HG03025 (cell line): ENCODE results near the gene NGFR.

Experiments
- ATAC-seq: cut with Tn5 transposase; IDR thresholded peaks from one replicate; pipeline ENCODE4 v1.9.1; 2021; ENCODE audit warnings: mild to moderate bottlenecking, moderate library complexity; ENCODE audit not compliant: unreplicated experiment, low FRiP score

The NGFR gene

GRCh38 chr17:49513044-49513395 lies 17.9 kb downstream of the NGFR start:
- ATAC-seq = no peak

- ATAC-seq = no peak
Measured at GRCh38 chr17:49513641-49514040, 18.5 kb downstream of the NGFR start.

GRCh38 chr17:49514071-49514721 lies 19.1 kb downstream of the NGFR start:
- ATAC-seq = no peak

GRCh38 chr17:49515196-49515770 lies 20.2 kb downstream of the NGFR start:
- ATAC-seq = no peak

GRCh38 chr17:49516180-49516579 lies 21.1 kb downstream of the NGFR start:
- no peak for ATAC-seq

- no peak for ATAC-seq
Measured at GRCh38 chr17:49518346-49519078, 23.4 kb downstream of the NGFR start.

GRCh38 chr17:49519781-49520180 lies 24.7 kb downstream of the NGFR start:
- ATAC-seq = no peak

- no peak for ATAC-seq
Measured at GRCh38 chr17:49520386-49521087, 25.4 kb downstream of the NGFR start.

GRCh38 chr17:49521088-49521450 lies 26.0 kb downstream of the NGFR start:
- no peak for ATAC-seq

- ATAC-seq = no peak
Measured at GRCh38 chr17:49521471-49522356, 26.6 kb downstream of the NGFR start.

GRCh38 chr17:49522357-49522890 lies 27.3 kb downstream of the NGFR start:
- no peak for ATAC-seq

GRCh38 chr17:49523196-49523595 lies 28.1 kb downstream of the NGFR start:
- ATAC-seq = no peak

- ATAC-seq = no peak
Measured at GRCh38 chr17:49523706-49524472, 28.8 kb downstream of the NGFR start.

- ATAC-seq = no peak
Measured at GRCh38 chr17:49524473-49525359, 29.6 kb downstream of the NGFR start.

- ATAC-seq = no peak
Measured at GRCh38 chr17:49525831-49526741, 31.0 kb downstream of the NGFR start.

- ATAC-seq = no peak
Measured at GRCh38 chr17:49527927-49528651, 33.0 kb downstream of the NGFR start.

- ATAC-seq = no peak
Measured at GRCh38 chr17:49528966-49529365, 33.9 kb downstream of the NGFR start.
